HepG2 (cell line): ENCODE results near the gene CNNM3. TPM values are rescaled to one million over a fixed set of nuclear protein-coding genes. Genes with fewer than 3 reads are reported as not detected.

Source experiments
- CHD2 ChIP-seq: IDR thresholded peaks from 2 replicates; pipeline ENCODE4 v1.6.1; 2011; ENCODE audit warnings: low read depth, low read length, improper control_type of control experiment
- MAFG ChIP-seq: sonication (generic); formaldehyde crosslinking; IDR thresholded peaks from 2 replicates; pipeline ENCODE4 v1.5.1; 2020; ENCODE audit warnings: mild to moderate bottlenecking, missing genetic modification reagents
- MAZ ChIP-seq, 2 experiments: sonication (generic) in 1 of 2; formaldehyde crosslinking in 1 of 2; IDR thresholded peaks; 2 replicates each; pipeline versions ENCODE4 v1.5.0 to v1.6.1; 2012 to 2020; ENCODE audit warnings: low read depth in 2 of 2, mild to moderate bottlenecking in 2 of 2, borderline replicate concordance in 1 of 2, improper control_type of control experiment in 1 of 2, low read length in 1 of 2, missing genetic modification reagents in 1 of 2, moderate library complexity in 1 of 2
- RXRB ChIP-seq: IDR thresholded peaks from 2 replicates; pipeline ENCODE4 v1.6.1; 2016; ENCODE audit warnings: borderline replicate concordance, missing genetic modification reagents, missing compliant biosample characterization
- SRSF9 ChIP-seq: fragments of 200-400 bp; formaldehyde crosslinking; IDR thresholded peaks from 2 replicates; pipeline ENCODE4 v1.6.1; 2018; ENCODE audit warnings: borderline replicate concordance, mild to moderate bottlenecking, low read depth, low read length; ENCODE audit not compliant: insufficient read depth, poor library complexity, severe bottlenecking
- TBP ChIP-seq: sonication (generic); formaldehyde crosslinking; IDR thresholded peaks from 2 replicates; pipeline ENCODE4 v1.5.0; 2020; ENCODE audit warnings: missing genetic modification reagents
- THYN1 ChIP-seq: sonication (generic); formaldehyde crosslinking; IDR thresholded peaks from 2 replicates; pipeline ENCODE4 v1.8.1; 2023; ENCODE audit warnings: low read depth, mild to moderate bottlenecking, moderate library complexity, missing genetic modification reagents, borderline replicate concordance
- ZFP36 ChIP-seq: fragments of 150-350 bp; IDR thresholded peaks from 2 replicates; pipeline ENCODE4 v1.6.1; 2018; ENCODE audit warnings: borderline replicate concordance, low read length, low read depth; ENCODE audit not compliant: partially characterized antibody
- ZNF160 ChIP-seq: sonication (generic); formaldehyde crosslinking; IDR thresholded peaks from 2 replicates; pipeline ENCODE4 v1.8.0; 2022; ENCODE audit warnings: mild to moderate bottlenecking, inconsistent platforms, missing genetic modification reagents
- ZNF251 ChIP-seq: sonication (generic); formaldehyde crosslinking; IDR thresholded peaks from 2 replicates; pipeline ENCODE4 v1.9.0; 2021; ENCODE audit warnings: mild to moderate bottlenecking, missing genetic modification reagents
- ZNF616 ChIP-seq: sonication (generic); formaldehyde crosslinking; IDR thresholded peaks from 2 replicates; pipeline ENCODE4 v1.5.0; 2020; ENCODE audit warnings: low read depth, mild to moderate bottlenecking, missing genetic modification reagents
- ZNF747 ChIP-seq: sonication (generic); formaldehyde crosslinking; IDR thresholded peaks from 2 replicates; pipeline ENCODE4 v1.8.1; 2023; ENCODE audit warnings: missing genetic modification reagents, mild to moderate bottlenecking, borderline replicate concordance
- polyA plus RNA-seq, 8 experiments: library from polyadenylated mRNA; depleted of rRNA in 3 of 8; stranded (reverse) in 7 of 8; unstranded in 1 of 8; fragments of >200 nt; fragmentation: Illumina TruSeq in 4 of 8; extraction: Trizol in 4 of 8; gene quantifications; 2 replicates each; pipeline versions ENCODE4 v1.2.1 to v1.2.3, GENCODE V29; 2011 to 2016; ENCODE audit warnings: low read depth in 4 of 8, missing spikeins in 1 of 8, mixed read lengths in 1 of 8; ENCODE audit not compliant: insufficient read depth in 1 of 8
- total RNA-seq, 5 experiments: library from RNA; depleted of rRNA; stranded (reverse); fragments of >200 nt; fragmentation: Illumina TruSeq; extraction: Trizol; gene quantifications; 2 replicates each; pipeline ENCODE4 v1.2.3, GENCODE V29; 2016; ENCODE audit warnings: low read depth in 1 of 5
- TF ChIP-seq, protein P1 (sequence below): sonication (generic); formaldehyde crosslinking; IDR thresholded peaks from 2 replicates; pipeline ENCODE4 v1.5.1; 2020; ENCODE audit warnings: missing genetic modification reagents, mild to moderate bottlenecking, borderline replicate concordance
- TF ChIP-seq, protein P2 (sequence below): sonication (generic); formaldehyde crosslinking; IDR thresholded peaks from 2 replicates; pipeline ENCODE4 v1.8.0; 2022; ENCODE audit warnings: low read depth, missing genetic modification reagents
- TF ChIP-seq, protein P3 (sequence below): sonication (generic); formaldehyde crosslinking; IDR thresholded peaks from 2 replicates; pipeline ENCODE4 v1.9.0; 2021; ENCODE audit warnings: mild to moderate bottlenecking, missing genetic modification reagents
- TF ChIP-seq, protein P4 (sequence below), 2 experiments: fragments of 450-650 bp in 1 of 2; sonication (generic) in 1 of 2; formaldehyde crosslinking; IDR thresholded peaks; 2 replicates each; pipeline versions ENCODE4 v1.5.0 to v1.8.0; 2020 to 2022; ENCODE audit warnings: mild to moderate bottlenecking in 1 of 2, missing genetic modification reagents in 1 of 2

CNNM3 gene
- total and polyA plus RNA-seq, 2 of the 13 experiments (the other 11 are each of a cell fraction or from before 2014, with no cell fraction given): 21.2 to 27.9 TPM

DNA sequence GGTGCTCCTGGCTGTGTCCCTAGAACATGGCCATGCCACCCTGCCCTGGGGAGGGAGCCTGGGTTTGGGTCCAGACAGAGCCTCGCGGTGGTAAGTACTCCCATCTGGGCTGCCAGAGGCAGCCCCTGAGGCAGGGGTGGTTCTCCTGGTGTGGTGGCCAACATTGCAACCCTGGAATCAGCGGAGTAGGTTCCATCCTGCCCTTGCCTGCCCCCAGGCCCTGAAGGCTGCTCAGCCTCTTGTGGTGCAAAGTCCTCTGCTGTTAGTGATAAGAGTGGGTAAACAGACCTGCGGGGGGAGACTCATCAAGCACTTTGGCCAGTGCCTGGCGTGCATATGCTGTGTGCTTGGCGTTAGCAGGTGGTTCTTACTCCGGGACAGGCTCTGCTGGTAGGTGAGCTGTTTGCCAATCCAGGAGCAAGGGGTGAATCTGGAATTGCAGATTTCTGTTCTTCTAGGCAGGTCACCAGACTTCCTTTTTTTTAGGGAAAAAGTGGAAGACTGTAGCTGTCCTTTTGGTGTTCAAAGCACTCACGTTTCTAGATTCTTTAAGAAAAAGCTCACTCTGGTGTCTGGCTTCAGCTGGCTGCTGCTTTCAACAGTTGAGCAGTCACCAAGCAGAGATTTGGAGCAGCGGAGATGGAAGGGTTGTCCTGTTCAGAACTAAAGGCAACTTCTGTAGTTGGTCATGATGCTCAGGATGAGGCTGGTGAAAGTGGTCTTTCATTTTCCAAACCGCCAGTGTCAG lies 3.2 kb downstream of the CNNM3 start (continued):
- TF ChIP-seq TBP (no peak), ZNF616 (no peak), SRSF9 (no peak), MAZ (IDR thresholded peaks at IDR 0.05; ENCODE audit: borderline replicate concordance, low read depth, low read length) (peak; percentile 77; the same call in 1 of the 2 replicates), MAZ (CRISPR knock-in tag; IDR thresholded peaks at IDR 0.05; ENCODE audit: low read depth) (peak; percentile 93), THYN1 (no peak), ZNF747 (CRISPR knock-in tag) (peak; percentile 93; the same call in 1 of the 2 replicates), ZNF251 (CRISPR knock-in tag) (no peak), RXRB (CRISPR knock-in tag) (peak; percentile 99), ZFP36 (peak; percentile 34), MAFG (CRISPR knock-in tag) (no peak), ZNF160 (CRISPR knock-in tag) (peak; percentile 72), CHD2 (no peak)
- TF ChIP-seq, protein P1, sequence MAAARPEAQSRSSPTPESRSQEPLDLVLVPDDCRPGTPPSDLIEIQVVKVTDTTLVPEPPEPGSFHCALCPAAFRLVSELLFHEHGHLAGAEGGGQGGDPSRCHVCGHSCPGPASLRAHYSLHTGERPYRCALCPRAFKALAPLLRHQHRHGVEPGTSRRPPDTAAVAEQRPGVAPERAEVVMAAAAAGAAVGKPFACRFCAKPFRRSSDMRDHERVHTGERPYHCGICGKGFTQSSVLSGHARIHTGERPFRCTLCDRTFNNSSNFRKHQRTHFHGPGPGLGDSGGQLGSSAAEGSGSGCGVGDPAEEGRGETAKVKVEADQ: peak; percentile 69; the same call in 1 of the 2 replicates
- TF ChIP-seq, protein P2, sequence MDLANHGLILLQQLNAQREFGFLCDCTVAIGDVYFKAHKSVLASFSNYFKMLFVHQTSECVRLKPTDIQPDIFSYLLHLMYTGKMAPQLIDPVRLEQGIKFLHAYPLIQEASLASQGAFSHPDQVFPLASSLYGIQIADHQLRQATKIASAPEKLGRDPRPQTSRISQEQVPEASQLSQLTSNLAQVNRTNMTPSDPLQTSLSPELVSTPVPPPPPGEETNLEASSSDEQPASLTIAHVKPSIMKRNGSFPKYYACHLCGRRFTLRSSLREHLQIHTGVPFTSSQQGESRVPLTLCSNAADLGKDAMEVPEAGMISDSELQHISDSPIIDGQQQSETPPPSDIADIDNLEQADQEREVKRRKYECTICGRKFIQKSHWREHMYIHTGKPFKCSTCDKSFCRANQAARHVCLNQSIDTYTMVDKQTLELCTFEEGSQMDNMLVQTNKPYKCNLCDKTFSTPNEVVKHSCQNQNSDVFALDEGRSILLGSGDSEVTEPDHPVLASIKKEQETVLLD (CRISPR knock-in tag): no peak
- TF ChIP-seq, protein P3, sequence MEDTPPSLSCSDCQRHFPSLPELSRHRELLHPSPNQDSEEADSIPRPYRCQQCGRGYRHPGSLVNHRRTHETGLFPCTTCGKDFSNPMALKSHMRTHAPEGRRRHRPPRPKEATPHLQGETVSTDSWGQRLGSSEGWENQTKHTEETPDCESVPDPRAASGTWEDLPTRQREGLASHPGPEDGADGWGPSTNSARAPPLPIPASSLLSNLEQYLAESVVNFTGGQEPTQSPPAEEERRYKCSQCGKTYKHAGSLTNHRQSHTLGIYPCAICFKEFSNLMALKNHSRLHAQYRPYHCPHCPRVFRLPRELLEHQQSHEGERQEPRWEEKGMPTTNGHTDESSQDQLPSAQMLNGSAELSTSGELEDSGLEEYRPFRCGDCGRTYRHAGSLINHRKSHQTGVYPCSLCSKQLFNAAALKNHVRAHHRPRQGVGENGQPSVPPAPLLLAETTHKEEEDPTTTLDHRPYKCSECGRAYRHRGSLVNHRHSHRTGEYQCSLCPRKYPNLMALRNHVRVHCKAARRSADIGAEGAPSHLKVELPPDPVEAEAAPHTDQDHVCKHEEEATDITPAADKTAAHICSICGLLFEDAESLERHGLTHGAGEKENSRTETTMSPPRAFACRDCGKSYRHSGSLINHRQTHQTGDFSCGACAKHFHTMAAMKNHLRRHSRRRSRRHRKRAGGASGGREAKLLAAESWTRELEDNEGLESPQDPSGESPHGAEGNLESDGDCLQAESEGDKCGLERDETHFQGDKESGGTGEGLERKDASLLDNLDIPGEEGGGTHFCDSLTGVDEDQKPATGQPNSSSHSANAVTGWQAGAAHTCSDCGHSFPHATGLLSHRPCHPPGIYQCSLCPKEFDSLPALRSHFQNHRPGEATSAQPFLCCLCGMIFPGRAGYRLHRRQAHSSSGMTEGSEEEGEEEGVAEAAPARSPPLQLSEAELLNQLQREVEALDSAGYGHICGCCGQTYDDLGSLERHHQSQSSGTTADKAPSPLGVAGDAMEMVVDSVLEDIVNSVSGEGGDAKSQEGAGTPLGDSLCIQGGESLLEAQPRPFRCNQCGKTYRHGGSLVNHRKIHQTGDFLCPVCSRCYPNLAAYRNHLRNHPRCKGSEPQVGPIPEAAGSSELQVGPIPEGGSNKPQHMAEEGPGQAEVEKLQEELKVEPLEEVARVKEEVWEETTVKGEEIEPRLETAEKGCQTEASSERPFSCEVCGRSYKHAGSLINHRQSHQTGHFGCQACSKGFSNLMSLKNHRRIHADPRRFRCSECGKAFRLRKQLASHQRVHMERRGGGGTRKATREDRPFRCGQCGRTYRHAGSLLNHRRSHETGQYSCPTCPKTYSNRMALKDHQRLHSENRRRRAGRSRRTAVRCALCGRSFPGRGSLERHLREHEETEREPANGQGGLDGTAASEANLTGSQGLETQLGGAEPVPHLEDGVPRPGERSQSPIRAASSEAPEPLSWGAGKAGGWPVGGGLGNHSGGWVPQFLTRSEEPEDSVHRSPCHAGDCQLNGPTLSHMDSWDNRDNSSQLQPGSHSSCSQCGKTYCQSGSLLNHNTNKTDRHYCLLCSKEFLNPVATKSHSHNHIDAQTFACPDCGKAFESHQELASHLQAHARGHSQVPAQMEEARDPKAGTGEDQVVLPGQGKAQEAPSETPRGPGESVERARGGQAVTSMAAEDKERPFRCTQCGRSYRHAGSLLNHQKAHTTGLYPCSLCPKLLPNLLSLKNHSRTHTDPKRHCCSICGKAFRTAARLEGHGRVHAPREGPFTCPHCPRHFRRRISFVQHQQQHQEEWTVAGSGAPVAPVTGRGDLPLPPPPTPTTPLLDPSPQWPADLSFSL (CRISPR knock-in tag): no peak
- TF ChIP-seq, protein P4, sequence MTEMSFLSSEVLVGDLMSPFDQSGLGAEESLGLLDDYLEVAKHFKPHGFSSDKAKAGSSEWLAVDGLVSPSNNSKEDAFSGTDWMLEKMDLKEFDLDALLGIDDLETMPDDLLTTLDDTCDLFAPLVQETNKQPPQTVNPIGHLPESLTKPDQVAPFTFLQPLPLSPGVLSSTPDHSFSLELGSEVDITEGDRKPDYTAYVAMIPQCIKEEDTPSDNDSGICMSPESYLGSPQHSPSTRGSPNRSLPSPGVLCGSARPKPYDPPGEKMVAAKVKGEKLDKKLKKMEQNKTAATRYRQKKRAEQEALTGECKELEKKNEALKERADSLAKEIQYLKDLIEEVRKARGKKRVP (CRISPR knock-in tag; IDR thresholded peaks at IDR 0.05): 0 out of 4 replicates have a peak, but pooled peaks of 1 of the 2 experiments have one; percentile 59
